Measurements from ENCODE around the gene DND1. TPM values are rescaled to one million over a fixed set of nuclear protein-coding genes. Genes with fewer than 3 reads are reported as not detected.
"Not testable (repeated sequence)": the region's sequence is repeated elsewhere in the genome, so short reads cannot be mapped to it uniquely, and the experiment has no call there.

Gene DND1
- polyA plus RNA-seq, 3 donors: not detected

GRCh38 chr5:140672455-140673186, 755 bp downstream of the DND1 start:
- DNase-seq (ENCODE audit: low read depth in 3 of 3, low spot score in 2 of 3): no peak

DNA sequence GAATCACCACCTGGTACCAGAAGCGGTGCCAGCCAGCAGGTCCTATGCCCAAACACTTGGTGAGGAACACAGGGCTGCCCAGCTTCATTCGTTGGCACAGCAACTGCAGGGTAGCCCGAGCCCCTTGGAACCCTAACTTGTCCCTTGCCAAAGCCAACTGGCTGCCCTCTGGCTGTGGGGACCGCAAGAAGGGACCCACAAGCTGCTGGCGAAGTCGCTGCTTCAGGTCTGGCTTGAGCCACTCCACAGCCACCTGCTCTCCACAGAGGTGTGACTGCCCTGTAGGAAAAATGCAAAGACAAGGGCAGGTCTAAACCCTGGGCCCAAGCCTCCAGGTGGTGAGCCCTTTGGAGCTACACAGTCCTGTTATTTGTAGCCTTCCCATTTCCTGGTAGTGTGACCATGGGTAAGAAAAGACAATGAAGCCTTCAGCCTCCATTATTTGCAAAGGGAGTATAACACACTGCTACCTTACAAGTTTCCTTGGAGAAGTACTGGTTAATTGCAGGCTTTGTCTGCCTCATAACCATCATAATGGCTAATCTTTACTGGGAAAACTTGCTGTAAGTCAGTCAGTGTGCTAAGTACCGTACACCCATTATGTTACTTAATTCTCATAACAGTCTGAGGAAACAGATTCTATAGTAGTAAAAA, 1.8 kb downstream of the DND1 start:
- DNase-seq (ENCODE audit: low read depth in 3 of 3, low spot score in 2 of 3): no peak

GRCh38 chr5:140671035-140671434, 2.3 kb downstream of the DND1 start:
- not testable (repeated sequence) for DNase-seq (ENCODE audit: low read depth in 3 of 3, low spot score in 2 of 3)

DNA sequence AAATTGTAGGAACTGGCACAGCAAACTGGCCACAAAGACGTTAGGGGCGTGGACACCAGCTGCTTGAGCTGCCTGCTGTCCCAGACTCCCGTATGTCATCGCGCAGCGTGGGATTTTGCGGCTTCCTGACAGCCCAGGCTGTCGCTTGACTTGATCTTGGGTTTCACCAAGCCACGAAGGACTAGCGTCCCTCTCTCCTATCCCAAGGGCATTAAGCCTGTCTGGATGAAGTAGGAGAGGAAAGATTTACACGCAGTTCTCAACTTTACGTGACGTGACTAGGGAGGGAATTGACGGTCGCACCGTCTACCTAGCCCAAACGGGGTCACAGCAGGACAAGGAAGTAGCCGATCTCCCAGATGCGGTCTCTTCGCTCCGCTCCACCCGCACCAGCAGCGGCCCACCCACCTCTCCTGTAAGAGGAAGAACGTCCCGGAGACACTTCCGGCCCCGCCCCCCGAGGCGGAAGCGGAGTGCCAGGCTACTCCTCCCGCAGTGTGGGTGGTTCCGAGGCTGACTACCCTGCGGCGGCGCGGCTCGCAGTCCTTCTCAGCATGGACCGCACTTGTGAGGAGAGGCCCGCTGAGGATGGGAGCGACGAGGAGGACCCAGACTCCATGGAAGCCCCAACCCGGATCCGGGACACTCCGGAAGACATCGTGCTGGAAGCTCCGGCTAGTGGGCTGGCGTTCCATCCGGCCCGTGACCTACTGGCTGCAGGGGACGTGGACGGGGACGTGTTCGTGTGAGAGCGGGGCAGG, 8.8 kb downstream of the DND1 start, which contains the start of gene WDR55:
Gene WDR55 (plus strand): TSS at position 546 of the 761 bp plus-strand sequence. CDS start 9 bp downstream, at position 555.
- DNase-seq (ENCODE audit: low read depth in 3 of 3, low spot score in 2 of 3): peak; percentile 74 to 83 (median 79)

- DNase-seq (ENCODE audit: low read depth in 3 of 3, low spot score in 2 of 3): no peak
Observed at GRCh38 chr5:140664030-140664358, 9.4 kb downstream of the DND1 start.

GRCh38 chr5:140660371-140660770, 13.0 kb downstream of the DND1 start:
- not testable (repeated sequence) for DNase-seq (ENCODE audit: low read depth in 3 of 3, low spot score in 2 of 3)

- DNase-seq (ENCODE audit: low read depth in 3 of 3, low spot score in 2 of 3): no peak
Observed at GRCh38 chr5:140658870-140659269, 14.5 kb downstream of the DND1 start.

DNA sequence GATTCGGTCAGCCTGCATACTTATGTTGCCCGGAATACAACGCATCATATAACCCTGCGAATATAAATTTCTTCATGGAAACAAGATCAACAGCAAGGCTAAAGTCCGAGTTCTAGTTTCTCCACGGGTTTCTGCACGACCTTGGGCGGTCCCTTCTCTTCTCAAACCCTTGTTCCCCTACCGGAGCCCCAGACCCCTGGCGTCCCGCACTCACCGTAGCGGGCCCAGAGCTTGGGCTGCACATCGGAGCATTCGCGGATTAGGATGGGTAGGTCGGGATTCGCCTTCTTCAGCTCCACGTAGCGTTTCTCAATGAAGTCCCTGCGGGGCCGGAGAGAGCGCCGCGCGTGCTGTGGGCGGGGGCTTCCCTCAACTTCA, 26.3 kb downstream of the DND1 start:
- no peak for DNase-seq (ENCODE audit: low read depth in 3 of 3, low spot score in 2 of 3)

GRCh38 chr5:140642718-140643117, 30.7 kb downstream of the DND1 start:
- DNase-seq (ENCODE audit: low read depth in 3 of 3, low spot score in 2 of 3): no peak

- DNase-seq (ENCODE audit: low read depth in 3 of 3, low spot score in 2 of 3): no peak
Observed at GRCh38 chr5:140641716-140642115, 31.7 kb downstream of the DND1 start.

- peak in 2 of 3 donors; percentile 76 to 84 for DNase-seq (ENCODE audit: low read depth in 3 of 3, low spot score in 2 of 3)
Observed at GRCh38 chr5:140639148-140639981, 34.0 kb downstream of the DND1 start, which contains the start of gene TMCO6. Gene TMCO6, plus strand, starts transcription at chr5:140639451. Its CDS starts 77 bp downstream, at chr5:140639528.

GRCh38 chr5:140638898-140639147, 34.6 kb downstream of the DND1 start:
- DNase-seq (ENCODE audit: low read depth in 3 of 3, low spot score in 2 of 3): peak in 1 of 3 donors; percentile 33

DNA sequence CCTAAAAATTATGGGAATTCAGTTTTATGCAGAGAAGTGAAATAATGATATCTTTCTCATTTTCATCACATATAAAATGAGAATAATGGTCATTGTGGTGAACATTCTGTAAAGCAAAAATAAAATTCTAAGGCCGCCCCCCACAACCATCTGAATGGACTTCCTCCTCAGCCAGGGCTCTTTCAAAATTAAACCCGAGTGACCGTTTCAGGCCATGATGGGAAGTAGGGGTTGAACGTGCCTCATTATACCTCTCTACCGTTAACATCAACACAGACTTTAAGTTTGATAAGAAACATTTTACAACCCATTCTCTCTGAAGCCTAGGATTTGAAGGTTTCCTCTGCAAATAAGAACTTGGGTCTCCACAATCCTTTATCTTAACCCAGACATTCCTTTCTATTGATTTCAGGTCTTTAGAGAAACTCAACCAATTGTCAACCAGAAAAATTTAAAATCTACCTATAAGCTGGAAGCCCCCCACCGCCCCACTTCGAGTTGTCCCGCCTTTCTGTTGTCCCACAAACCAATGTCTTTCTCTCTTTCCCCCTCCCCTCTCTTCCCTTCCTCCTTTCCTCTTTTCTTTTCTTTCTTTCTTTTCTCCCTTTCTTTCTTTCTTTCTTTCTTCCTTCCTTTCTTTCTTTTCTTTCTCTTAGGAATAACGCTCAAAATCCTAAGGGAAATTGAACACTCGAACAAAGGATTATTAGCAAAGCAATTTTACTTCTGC, 35.8 kb downstream of the DND1 start:
- DNase-seq (ENCODE audit: low read depth in 3 of 3, low spot score in 2 of 3): no peak

DNA sequence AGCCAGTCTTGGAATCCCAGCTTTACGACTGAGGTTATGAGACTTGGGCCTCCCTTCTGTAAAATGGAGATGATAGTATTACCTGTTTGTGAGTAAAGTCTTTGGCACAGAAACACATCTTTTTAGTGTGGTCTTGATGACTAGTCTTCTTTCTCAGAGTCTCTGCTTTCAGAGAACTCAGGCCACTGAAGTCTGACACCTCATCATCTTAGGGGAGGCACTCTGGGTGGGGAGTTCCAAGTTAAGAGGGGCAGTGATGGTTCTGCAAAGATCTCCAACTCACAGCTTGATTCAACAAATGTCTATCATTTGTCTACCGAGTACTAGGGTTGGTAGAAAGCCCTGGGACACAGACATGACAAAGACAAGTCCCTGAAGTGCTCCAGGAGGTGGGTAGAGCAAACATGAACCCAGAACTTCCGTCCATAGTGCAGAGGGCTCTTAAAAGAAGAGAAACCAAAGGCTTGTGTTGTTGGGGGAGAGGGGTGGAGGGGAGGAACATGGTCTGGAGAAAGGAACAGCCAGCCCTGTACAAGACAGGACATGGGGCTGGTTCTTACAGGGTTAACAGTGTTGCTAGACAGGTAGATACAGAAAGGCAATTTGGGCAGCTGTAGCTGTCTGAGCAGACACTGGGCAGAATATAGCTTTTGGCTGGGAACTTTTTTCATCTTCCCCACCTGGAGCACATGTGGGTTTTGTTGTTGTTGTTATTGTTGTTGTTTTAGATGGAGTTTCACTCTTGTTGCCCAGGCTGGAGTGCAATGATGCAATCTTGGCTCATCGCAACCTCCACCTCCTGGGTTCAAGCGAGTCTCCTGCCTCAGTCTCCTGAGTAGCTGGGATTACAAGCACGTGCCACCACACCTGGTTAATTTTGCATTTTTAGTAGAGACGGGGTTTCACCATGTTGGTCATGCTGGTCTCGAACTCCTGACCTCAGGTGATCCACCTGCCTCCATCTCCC, 37.8 kb downstream of the DND1 start:
- no peak for DNase-seq (ENCODE audit: low read depth in 3 of 3, low spot score in 2 of 3)

- no peak for DNase-seq (ENCODE audit: low read depth in 3 of 3, low spot score in 2 of 3)
Observed at GRCh38 chr5:140634103-140634502, 39.3 kb downstream of the DND1 start.

DNA sequence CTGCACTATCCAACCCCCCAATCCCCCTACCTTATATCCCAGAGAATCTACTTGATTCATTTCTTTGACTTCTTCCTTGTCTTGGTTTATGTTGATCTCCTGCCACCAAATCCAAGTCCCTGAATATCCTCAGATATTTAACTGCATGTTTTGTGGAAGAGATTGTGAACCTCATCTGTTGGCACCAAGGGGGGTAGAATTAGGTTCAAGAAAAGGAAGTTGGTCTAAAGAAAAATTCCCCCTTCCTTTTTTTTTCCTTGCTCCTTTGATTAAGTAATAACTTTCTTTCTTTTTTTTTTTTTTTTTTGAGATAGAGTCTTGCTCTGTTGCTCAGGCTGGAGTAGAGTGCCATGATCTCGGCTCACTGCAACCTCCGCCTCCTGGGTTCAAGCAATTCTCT, 39.9 kb downstream of the DND1 start:
- DNase-seq (ENCODE audit: low read depth in 3 of 3, low spot score in 2 of 3): no peak

DNA sequence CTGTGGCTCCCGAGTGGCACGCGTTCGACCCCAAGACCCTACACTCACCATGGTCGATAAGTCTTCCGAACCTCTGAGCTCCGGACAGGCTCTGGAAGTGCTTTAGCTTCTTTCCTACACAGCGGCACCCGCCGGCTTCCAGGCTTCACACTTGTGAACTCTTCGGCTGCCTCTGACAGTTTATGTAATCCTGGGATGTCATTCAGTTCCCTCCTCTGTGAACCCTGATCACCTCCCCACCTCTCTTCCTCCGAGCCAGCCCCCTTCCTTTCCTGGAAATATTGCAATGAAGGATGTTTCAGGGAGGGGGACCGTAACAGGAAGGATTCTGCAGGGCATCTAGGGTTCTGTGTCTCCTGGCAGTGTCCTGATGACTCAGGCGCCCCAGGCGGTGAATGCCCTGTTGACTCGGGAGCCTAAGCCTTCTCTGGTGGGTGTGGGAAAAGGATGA, 40.3 kb downstream of the DND1 start, which contains the start of gene CD14:
Gene CD14 (minus strand): TSS at position 155 of the 451 bp plus-strand sequence. CDS start 104 bp downstream, at position 51.
- no peak for DNase-seq (ENCODE audit: low read depth in 3 of 3, low spot score in 2 of 3)

GRCh38 chr5:140632366-140633020, 40.9 kb downstream of the DND1 start:
- peak in 1 of 3 donors; percentile 23 for DNase-seq (ENCODE audit: low read depth in 3 of 3, low spot score in 2 of 3)

Data from right renal cortex interstitium (tissue), 3 donors.